GM12875 (cell line): ENCODE measurements around the gene SEC23IP.
A peak's percentile ranks its signal among the peaks of the same experiment; 100 is the strongest.
"Not testable (repeated sequence)": the region's sequence is repeated elsewhere in the genome, so short reads cannot be mapped to it uniquely, and the experiment has no call there.

ENCODE experiments used
- H3K4me3 ChIP-seq: one replicate; pipeline ENCODE4 v1.5.1; 2011; ENCODE audit warnings: low read depth, low read length, control low read depth
- TF ChIP-seq, protein P1 (sequence below): IDR thresholded peaks from 2 replicates; pipeline ENCODE4 v1.5.1; 2011; ENCODE audit warnings: low read depth, mild to moderate bottlenecking, control low read depth, inconsistent platforms, low read length, moderate library complexity, borderline replicate concordance; ENCODE audit not compliant: insufficient read depth

SEC23IP gene

DNA sequence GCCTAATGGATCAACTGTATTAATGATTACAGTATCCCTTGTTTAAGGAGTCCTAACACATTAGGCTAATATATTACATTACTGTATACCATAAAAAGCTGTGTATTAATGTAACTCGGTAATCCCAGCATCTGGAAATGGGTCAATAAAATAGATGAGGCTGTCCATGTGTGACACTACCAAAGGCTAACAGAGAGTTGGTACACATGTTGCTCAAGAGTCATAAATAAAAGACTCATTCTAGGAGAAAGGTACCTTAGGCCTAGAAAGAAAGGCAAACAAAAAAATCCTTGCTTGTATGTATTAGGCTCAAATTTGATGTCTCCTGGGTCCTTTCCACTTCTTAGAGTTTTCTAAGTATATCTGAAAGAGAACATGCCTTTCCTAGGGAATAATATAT lies 34.5 kb upstream of the SEC23IP start:
- TF ChIP-seq, protein P1, sequence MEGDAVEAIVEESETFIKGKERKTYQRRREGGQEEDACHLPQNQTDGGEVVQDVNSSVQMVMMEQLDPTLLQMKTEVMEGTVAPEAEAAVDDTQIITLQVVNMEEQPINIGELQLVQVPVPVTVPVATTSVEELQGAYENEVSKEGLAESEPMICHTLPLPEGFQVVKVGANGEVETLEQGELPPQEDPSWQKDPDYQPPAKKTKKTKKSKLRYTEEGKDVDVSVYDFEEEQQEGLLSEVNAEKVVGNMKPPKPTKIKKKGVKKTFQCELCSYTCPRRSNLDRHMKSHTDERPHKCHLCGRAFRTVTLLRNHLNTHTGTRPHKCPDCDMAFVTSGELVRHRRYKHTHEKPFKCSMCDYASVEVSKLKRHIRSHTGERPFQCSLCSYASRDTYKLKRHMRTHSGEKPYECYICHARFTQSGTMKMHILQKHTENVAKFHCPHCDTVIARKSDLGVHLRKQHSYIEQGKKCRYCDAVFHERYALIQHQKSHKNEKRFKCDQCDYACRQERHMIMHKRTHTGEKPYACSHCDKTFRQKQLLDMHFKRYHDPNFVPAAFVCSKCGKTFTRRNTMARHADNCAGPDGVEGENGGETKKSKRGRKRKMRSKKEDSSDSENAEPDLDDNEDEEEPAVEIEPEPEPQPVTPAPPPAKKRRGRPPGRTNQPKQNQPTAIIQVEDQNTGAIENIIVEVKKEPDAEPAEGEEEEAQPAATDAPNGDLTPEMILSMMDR: no peak
- H3K4me3 ChIP-seq: no peak overlapping the region

GRCh38 chr10:119859420-119860258 lies 32.9 kb upstream of the SEC23IP start:
- TF ChIP-seq, protein P1: peak; percentile 27; the same call in 1 of the 2 replicates
- H3K4me3 ChIP-seq: no peak overlapping the region

GRCh38 chr10:119860866-119861607 lies 31.5 kb upstream of the SEC23IP start:
- no peak overlapping the region for H3K4me3 ChIP-seq
- TF ChIP-seq, protein P1: no peak

DNA sequence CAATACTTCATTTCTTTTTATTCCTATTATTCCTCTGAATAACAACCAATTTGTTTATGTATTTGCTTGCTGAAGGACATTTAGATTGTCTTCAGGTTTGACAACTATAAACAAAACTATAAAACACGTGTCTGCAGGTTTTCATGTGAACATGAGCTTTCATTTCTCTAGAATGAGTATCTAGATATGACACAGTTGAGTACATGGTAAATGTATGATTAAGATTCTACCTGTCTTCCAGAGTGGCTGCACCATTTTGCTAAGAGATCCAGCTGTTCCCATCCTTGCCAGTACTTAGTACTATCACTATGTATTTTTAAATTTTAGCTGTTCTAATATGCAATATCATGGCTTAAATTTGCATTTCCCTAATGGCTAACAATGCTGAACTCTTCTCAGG lies 30.0 kb upstream of the SEC23IP start:
- TF ChIP-seq, protein P1: no peak
- H3K4me3 ChIP-seq: no peak overlapping the region

- H3K4me3 ChIP-seq: no peak overlapping the region
- TF ChIP-seq, protein P1: no peak
These were observed 28.5 kb upstream of the SEC23IP start for GRCh38 chr10:119863951-119864565.

DNA sequence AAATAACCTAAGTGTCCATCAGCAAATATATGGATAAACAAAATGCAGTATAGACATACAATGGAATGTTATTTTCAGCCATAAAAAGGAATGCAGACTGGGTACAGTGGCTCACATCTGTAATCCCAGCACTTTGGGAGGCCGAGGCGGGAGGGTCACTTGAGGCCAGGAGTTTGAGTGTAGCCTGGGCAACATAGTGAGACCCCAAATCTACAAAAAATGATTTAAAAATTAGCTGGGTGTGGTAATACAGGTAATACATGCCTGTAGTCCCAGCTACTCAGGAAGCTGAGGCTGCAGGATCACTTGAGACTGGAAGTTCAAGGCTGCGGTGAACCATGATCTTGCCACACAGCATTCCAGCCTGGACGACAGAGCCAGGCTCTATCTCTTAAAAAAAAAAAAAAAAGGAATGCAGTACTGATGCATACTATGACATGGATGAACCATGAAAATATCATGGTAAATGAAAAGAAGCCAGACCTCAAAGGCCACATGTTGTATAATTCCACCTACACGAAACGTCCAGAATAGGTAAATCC lies 26.8 kb upstream of the SEC23IP start:
- H3K4me3 ChIP-seq: no peak overlapping the region
- TF ChIP-seq, protein P1: no peak

GRCh38 chr10:119867317-119867716 lies 25.2 kb upstream of the SEC23IP start:
- no peak overlapping the region for H3K4me3 ChIP-seq
- TF ChIP-seq, protein P1: no peak

- not testable (repeated sequence) for H3K4me3 ChIP-seq
These were observed 23.1 kb upstream of the SEC23IP start for GRCh38 chr10:119869398-119869797.
